ENCODE results near the gene DPY19L2.
"Not testable (repeated sequence)": the region's sequence is repeated elsewhere in the genome, so short reads cannot be mapped to it uniquely, and the experiment has no call there.

Gene DPY19L2

DNA sequence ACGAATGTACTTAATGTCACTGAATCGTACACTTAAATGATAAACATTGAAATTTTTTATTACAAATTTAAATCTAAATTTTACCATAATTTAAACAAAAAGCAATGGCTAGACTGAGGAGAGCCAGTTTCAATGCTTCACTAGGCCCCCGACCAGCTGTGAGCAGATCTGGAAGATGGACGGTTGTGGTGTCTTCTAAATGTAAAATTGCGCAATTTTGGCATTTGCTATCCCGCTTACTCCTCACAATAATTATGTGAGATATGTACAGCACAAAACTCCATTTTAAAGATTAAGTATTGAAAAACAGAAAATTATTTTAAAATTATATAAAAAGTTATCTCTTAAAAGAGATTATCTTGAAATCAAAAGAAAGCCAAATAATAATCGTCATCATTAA, 5.3 kb downstream of the DPY19L2 start:
- DNase-seq (ENCODE audit: low read depth) = not testable (repeated sequence)

DNA sequence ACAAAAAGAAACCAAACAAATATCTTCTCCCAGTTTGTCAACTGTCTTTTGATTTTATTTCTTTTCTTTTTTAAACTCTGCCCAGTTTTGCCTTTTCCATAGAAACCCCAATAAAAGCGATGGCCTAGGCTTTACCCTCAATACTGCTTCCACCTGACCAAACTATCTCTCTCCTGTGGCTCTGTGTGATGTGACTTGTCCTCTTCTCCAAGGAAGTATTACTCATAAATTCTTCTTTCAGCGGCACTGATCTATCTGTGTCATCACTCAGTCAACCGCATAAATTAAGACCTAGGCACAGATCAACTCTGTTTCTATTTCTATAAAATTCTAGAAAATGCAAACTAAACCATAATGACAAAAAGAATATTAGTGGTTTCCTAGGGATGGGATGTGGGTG, 9.8 kb downstream of the DPY19L2 start:
- not testable (repeated sequence) for DNase-seq (ENCODE audit: low read depth)

DNA sequence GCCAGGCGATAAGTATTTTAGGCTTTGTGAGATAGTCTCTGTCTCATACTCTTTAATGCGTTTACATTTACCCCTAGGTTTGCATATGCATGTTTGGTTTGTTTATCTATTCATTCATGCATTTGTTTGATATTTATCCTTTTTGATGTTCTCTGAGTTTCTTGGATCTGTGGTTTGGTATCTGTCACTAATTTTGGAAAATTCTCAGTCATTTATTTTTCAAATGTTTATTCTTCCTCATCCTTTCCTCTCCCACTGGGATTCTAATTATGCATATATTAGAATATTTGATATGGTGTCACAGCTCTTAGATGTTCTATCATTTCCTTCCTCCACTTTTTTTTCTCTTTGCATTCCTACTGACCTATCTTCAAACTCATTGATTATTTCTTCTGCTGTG, 11.9 kb downstream of the DPY19L2 start:
- not testable (repeated sequence) for DNase-seq (ENCODE audit: low read depth)

DNA sequence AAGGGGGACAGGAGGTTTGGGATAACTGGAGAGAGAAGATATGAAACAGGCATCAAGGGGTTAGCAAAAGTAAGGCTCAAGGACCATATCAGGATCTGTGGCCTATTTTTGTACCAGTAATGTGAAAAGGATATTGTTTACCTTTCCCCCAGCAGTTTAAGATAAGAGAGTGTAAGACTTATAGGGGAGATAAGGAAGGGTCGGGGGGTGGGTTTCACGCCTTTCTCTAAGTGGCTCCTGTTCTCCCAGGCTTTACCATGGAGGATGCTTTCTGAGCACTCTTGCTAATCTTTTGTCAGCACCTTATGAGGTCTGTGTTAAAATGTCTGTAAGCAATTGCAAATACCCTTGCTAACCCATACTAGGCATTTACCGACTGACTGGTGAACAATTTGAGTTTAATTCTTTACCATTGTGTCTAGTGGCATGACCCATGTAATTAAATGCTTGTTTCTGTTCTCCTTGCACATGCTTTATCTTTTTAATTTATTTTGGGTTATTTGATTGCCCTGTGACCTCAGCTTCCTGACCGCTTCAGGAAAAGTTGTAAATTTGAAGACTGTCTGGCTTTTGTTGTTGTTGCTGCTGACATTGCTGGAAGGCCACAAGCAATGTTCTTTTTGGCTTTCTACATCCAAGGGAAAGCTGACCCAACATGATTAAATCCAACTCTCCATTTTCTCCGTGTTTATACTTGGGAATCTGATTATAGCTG, 12.6 kb downstream of the DPY19L2 start:
- DNase-seq (ENCODE audit: low read depth) = not testable (repeated sequence)

DNA sequence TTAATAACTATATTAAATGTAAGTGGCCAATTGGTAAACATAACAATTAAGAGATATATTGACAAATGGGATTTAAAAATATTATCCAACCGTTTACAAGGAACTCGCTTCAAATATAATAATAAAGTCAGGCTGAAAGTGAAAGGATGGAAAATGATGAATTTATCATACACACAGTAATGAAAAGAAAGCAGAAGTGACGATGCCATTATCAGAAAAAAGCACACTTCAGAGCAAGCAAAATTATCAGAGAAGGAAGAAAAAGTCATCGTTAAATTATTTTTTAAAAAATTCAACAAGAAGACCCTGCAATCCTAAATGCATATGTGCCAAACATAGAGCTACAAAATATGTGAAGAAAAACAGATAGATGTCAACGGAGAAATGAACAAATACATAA, 13.8 kb downstream of the DPY19L2 start:
- DNase-seq (ENCODE audit: low read depth) = not testable (repeated sequence)

DNA sequence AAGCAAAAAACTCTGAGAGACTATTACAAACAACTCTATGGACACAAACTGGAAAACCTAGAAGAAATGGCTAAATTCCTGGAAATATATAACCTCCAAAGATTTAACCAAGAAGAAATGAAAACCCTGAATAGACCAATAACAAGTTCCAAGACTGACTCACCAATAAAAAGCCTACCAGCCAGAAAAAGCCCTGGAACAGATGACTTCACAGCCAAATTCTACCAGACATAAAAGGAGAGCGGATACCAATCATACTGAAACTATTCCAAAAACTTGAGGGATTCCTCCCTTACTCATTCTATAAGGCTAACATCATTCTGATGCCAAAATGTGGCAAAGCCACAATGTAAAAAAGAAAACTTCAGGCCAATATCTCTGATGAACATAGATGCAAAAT, 18.8 kb downstream of the DPY19L2 start:
- DNase-seq (ENCODE audit: low read depth) = peak; percentile 31

DNA sequence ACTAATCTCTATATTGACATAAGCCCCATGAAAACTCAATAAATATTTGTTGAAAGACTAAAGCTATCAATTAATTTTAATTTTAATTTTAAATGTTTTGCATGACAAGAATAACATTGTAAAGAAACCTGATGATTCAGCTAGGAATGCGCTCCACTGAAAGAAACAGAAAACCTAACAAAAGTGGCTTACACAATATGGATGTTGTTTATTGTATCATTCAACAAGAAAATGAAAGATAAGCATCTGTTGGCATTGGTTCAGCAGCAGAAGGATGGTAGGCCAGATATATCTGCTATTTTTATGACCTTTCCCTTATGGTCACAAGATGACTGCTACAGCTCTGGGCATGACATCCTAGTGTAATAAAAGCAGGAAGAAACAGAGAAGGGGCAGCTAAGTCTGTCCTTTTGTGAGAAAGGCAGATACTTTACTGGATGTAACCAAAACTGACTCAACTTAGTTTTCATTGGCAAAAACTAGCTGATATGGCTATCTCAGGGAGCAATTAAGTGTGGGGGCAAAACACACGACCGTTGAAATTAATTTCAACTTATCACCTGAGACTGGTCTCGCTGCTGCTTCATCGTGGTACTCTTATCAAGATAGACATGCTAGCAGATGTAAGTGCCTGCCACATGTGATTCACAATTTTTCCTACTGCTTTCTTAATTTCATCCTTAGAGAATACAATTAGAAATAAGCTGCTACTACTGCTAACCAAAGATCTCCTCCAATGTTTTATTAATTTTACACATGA, 24.7 kb downstream of the DPY19L2 start:
- DNase-seq (ENCODE audit: low read depth) = peak; percentile 27

DNA sequence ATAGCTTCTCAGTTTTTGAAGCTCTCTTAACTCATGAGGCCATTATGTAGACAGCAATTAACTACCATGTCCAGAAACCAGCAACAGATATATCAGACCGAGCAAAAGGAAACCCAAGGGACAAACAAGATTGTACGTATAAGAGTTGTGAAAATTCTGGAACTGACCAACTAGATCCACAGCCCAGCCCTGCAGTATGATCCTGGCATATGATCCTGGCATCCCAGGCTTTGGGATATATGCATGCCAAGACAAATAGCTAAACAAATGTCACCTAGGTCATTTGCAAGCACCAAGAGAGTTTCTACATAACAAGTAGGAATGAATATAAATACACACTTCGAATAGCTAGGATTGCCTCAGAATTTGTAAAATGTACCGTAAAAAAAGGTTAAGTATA, 44.0 kb downstream of the DPY19L2 start:
- not testable (repeated sequence) for DNase-seq (ENCODE audit: low read depth)

DNA sequence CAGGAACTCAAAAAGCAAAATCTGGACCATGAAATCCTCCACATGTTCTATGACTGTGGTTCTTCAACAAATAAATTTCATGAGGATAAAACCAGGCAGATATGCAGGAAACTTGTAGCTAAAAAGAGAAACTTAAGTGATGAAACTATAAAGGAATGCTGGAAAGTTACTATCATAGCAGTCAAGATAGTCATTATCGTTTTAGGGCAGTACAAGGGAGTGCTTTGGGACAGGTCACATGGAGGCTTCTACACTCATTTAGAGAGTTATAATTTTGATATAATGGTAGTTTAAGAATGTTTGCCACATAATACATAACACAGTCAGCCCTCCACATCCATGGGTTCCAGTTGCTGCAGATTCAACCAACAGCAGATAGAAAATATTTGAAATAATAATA, 52.7 kb downstream of the DPY19L2 start:
- DNase-seq (ENCODE audit: low read depth) = not testable (repeated sequence)

DNA sequence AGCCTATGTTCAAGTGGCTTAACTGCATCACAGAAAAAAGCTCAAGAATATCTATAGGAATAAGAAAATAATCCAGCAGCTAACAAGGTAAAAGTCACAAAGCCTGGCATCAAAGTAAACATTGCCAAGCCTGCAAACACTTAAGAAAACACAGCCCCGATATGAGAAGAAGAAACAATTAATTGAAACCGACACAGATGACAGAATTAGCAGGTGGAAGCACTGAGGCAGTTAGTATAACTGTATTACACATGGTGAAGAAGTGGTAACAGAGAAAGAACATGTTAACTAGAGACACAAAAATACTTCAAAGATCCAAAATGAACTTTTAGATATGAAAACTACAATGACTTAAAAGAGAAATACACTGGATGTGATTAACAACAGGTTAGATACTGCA, 57.0 kb downstream of the DPY19L2 start:
- DNase-seq (ENCODE audit: low read depth) = not testable (repeated sequence)

DNA sequence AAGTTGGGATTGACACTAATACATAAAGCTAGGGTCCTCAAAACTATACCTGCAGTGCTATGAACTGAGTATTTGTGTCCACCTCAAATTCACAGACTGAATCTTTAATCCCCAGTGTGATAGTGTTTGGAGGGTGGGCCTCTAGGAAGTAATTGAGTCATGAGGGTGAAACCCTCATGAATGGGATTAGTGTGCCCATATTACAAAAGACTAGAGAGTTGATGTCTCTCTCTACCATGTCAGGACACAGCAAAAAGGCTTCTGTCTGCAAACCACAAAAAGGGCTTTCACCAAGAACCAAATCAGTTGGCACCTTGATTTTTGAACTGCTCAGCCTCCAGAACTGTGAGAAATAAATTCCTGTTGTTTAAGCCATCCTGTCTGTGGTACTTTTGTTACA, 59.0 kb downstream of the DPY19L2 start:
- not testable (repeated sequence) for DNase-seq (ENCODE audit: low read depth)

DNA sequence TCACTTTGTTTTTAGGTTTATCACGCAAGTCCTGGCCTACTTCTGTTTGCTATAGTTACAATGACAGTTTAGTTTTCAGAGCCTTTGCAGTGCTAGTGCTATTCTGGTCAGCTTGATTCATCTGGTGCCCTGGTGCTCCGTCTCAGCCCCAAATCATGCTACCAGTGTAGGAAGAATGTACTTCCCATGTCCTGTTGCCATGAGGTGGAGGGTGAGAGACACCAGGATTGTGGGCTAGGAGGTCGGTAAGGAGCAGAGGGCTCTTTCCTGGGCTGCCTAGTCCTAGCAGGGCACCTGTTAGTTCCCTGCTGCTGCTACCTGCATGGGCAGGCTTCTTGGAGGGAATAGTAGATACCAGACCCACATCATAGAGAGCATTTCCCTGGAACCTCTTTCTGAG, 63.3 kb downstream of the DPY19L2 start:
- not testable (repeated sequence) for DNase-seq (ENCODE audit: low read depth)

DNA sequence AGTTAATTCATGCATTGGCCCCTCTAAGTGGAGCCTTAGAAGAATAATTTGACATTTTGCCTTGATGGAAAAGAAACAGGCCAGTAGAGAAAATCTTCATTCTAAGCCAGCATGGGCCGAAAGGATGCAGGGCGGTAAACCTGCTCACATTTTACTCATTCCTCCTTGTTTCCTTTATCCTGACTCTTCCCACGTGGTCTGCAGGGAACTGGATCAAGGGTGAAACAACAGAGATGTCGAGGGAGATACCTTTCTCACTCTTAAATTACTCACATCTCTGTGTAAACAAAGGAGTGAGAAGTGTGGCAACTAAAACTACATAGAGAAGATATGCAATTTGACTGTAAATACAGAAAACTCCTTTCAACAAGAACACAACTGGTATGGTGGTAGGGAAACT, 73.5 kb downstream of the DPY19L2 start:
- not testable (repeated sequence) for DNase-seq (ENCODE audit: low read depth)

DNA sequence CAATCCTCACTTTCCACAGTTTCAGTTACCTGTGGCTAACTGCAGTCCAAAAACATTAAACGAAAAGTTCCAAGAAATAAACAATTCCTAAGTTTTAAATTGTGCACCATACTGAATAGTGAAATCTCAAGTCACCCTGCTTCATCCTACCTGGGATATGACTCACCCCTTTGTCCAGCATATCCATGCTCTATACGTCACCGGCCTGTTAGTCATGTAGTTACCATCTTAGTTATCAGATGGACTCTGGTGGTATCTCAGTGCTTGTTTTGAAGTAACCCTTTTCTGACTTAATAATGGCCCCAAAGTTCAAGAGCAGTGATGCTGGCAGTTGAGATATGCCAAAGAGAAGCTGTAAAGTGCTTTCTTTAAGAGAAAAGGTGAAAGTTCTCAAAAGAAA, 83.9 kb downstream of the DPY19L2 start:
- not testable (repeated sequence) for DNase-seq (ENCODE audit: low read depth)

DNA sequence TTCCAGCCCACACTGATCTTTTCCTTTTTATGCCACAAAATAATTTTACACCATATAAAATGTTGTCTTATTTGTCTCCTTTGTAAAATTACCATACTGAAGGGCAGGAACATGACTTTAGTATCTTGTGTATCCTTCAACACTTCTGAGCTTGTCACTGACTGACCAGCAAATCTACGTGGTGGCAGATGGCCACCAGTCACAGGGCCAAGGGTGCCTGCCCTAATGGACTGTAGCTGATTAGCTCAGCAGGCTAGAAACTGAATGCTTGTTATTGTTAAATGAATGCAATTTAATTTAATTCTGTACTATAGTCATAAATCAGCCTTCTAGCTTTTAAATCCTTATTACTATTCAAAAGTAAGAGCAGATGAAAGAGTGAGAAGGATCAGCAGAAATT, 85.0 kb downstream of the DPY19L2 start:
- DNase-seq (ENCODE audit: low read depth) = not testable (repeated sequence)

DNA sequence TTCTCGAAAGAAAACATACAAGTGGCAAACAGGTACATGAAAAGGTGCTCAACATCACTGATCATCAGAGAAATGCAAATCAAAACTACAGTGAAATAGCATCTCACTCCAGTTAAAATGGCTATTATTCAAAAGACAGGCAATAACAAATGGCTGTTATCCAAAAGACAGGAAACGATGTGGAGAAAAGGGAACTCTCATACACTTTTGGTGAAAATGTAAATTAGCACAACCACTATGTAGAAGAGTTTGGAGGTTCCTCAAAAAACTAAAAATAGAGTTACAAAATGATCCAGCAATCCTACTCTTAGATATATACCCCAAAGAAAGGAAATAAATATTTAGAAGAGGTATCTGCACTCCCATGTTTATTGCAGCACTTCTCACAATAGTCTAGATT, 90.7 kb downstream of the DPY19L2 start:
- DNase-seq (ENCODE audit: low read depth) = not testable (repeated sequence)

DNA sequence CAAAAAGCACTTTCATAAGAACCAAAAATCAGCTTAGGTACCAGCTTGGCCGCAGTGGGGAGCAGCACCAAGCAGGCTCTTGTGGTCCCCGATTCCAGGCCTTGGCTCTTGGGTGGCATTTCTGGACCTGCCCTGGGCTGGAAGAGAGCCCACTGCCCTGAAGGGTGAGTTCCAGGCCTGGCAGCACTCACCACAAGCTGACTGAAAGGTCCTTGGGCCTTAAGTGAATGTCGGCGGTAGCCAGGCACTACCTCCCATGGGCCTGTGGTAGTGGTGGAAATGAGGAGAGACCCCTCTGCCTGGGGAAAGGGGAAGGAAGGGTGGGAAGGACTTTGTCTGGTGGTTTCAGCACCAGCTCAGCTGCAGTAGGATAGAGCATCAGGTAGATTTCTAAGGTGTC, 96.3 kb downstream of the DPY19L2 start:
- DNase-seq (ENCODE audit: low read depth) = not testable (repeated sequence)

DNA sequence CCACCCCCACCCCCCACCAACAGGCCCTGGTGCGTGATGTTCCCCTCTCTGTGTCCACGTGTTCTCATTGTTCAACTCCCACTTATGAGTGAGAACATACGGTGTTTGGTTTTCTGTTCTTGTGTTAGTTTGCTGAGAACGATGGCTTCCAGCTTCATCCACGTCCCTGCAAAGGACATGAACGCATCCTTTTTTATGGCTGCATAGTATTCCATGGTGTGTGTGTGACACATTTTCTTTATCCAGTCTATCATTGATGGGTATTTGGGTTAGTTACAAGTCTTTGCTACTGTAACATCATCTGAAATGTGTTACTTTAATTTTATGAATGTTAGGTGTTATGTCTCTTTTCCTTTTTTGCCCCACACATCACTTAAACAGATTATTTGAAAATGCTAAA, 109.8 kb downstream of the DPY19L2 start:
- not testable (repeated sequence) for DNase-seq (ENCODE audit: low read depth)

DNA sequence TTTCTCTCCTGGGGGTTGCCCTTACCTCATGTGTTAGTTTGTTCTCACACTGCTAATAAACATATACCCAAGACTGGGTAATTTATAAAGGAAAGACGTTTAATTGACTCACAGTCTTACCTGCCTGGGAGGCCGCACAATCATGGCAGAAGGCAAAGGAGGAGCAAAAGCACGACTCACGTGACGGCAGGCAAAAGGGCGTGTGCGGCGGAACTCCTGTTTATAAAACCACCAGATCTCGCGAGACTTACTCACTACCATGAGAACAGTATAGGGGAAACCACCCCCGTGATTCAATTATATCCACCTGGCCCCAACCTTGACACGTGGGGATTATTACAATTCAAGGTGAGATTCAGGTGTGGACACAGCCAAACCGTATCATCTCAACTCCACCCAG, 116.9 kb downstream of the DPY19L2 start:
- DNase-seq (ENCODE audit: low read depth) = not testable (repeated sequence)

DNA sequence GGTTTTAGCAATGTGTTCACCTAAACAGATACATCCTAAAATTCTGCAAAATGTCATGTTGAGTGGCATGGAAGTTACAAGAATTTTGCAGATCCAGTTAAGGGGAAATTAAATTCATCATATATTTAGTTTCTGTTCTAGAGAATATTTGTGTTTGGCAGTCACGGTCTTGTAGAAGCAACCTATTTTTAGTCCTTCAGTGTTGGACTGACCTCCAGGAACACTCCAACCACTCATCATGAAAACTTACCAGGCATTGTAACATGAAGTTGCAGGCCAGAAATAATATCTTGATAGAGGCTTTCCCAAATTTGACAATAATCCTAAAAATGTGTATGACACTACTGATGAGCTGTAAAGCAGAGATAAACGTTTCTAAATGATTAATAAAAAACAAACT, 119.3 kb downstream of the DPY19L2 start:
- not testable (repeated sequence) for DNase-seq (ENCODE audit: low read depth)

DNA sequence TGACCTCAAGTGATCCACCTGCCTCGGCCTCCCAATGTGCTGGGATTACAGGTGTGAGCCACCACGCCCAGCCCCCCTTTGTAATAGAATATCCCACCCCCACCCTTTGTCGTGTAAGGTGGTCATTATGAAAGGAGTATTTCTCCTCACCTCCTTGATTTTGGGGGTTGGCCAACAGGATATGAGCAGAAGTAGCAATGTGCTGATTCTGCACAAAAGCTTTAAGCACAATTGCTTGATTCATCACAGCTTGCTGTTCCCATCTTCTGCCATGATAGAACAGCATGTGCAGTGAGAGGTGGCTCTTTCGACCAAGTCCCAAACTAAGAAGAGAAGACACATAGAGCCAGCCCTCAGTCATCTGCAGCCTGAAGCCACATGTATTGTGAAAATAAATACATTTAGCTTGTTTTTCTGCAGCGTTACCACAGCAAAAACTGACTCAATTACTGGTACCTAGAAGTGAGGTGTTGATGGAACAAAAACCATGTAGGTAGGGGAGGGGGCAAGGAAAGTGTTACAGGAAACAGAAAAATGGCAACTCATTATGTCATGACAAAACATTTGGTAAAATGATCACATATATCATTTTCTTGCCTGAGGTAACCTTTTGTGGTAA, 122.9 kb downstream of the DPY19L2 start:
- DNase-seq (ENCODE audit: low read depth) = not testable (repeated sequence)

DNA sequence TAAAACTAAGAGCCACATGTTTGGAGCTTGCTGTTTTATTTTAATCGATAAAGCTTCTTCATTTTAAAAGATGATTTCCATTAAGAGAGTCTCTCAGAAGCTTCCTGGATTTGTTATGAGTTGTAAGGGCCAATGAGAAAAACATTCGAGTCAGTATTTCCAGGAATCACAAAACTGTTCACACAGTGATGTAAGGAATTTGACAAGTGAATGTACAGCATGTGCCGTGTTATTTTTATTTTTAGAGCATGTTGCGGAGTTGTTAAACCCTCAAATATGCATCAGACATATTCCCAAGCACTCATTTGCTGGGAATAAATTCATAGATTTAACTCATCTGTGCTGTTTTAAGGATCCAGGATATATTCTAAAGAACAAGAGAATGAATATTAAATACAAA, 129.6 kb downstream of the DPY19L2 start:
- not testable (repeated sequence) for DNase-seq (ENCODE audit: low read depth)

DNA sequence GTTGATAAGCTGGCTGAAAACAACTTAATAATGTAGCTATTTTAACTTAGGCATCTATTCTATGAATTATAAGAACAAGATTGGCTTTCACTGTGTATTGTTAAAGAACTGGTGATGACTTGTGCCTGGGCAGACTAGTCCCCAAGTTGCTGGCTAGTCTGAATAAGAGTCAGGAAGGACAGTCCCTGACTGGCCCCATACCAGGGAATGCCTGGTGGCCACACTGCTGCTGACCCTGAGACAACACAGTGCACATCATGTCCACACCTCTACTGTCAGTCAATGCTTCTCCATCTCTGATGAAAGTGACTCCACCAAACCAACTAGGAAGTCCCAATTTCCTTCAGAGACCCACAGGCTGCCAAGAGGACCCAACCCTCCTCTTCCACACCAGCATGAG, 130.5 kb downstream of the DPY19L2 start:
- not testable (repeated sequence) for DNase-seq (ENCODE audit: low read depth)
